Gastroesophageal sphincter (tissue), 3 donors: ENCODE measurements around the gene SH3TC2.

Experiments
- POLR2A ChIP-seq, 2 donors: fragments of 450-650 bp; IDR thresholded peaks; one replicate each; pipeline ENCODE4 v1.6.1; 2017; ENCODE audit warnings: antibody characterized with exemption in 2 of 2, mild to moderate bottlenecking in 2 of 2, moderate library complexity in 1 of 2
- TF ChIP-seq, protein P1 (sequence below), 4 experiments: fragments of 200-600 bp in 2 of 4; fragments of 450-650 bp in 2 of 4; sonication (generic) in 1 of 4; IDR thresholded peaks; one replicate each; pipeline ENCODE4 v1.5.1; 2017 to 2019; ENCODE audit warnings: antibody characterized with exemption in 4 of 4, mild to moderate bottlenecking in 2 of 4, moderate library complexity in 2 of 4

DNA sequence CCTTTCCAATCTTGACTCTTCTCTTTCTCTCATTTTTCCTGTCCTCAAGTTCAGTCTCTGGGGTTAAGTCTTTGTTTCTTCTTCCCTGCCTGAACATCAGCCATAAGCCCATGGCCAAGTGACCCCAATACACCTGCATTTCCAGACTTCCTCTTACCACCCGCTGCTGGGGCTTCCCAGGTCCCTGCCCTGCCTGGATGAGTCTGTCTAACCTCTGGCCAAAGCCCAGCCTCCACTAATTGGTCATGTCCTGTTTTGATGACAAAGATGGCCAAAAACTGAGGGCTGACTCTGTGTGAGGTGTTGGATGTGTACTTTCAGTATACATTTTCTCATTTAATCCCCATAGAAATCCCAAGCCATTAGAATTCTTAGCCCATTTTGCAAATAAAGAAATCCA lies 47.3 kb downstream of the SH3TC2 start:
- no peak for TF ChIP-seq POLR2A (IDR thresholded peaks at IDR 0.05)
- TF ChIP-seq, protein P1, sequence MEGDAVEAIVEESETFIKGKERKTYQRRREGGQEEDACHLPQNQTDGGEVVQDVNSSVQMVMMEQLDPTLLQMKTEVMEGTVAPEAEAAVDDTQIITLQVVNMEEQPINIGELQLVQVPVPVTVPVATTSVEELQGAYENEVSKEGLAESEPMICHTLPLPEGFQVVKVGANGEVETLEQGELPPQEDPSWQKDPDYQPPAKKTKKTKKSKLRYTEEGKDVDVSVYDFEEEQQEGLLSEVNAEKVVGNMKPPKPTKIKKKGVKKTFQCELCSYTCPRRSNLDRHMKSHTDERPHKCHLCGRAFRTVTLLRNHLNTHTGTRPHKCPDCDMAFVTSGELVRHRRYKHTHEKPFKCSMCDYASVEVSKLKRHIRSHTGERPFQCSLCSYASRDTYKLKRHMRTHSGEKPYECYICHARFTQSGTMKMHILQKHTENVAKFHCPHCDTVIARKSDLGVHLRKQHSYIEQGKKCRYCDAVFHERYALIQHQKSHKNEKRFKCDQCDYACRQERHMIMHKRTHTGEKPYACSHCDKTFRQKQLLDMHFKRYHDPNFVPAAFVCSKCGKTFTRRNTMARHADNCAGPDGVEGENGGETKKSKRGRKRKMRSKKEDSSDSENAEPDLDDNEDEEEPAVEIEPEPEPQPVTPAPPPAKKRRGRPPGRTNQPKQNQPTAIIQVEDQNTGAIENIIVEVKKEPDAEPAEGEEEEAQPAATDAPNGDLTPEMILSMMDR (IDR thresholded peaks at IDR 0.05): no peak
